Uterus (tissue), 2 donors: ENCODE data around the gene RAB15.

Experiments used
- CTCF ChIP-seq, 4 experiments: fragments of 200-600 bp in 2 of 4; fragments of 450-650 bp in 2 of 4; sonication (generic) in 2 of 4; IDR thresholded peaks; one replicate each; pipeline ENCODE4 v1.5.1; 2016 to 2019; ENCODE audit warnings: antibody characterized with exemption in 4 of 4, mild to moderate bottlenecking in 2 of 4, moderate library complexity in 1 of 4
- POLR2A ChIP-seq, 2 donors: fragments of 450-650 bp; IDR thresholded peaks; one replicate each; pipeline ENCODE4 v1.6.1; 2016; ENCODE audit warnings: antibody characterized with exemption in 2 of 2, mild to moderate bottlenecking in 1 of 2, moderate library complexity in 1 of 2

DNA sequence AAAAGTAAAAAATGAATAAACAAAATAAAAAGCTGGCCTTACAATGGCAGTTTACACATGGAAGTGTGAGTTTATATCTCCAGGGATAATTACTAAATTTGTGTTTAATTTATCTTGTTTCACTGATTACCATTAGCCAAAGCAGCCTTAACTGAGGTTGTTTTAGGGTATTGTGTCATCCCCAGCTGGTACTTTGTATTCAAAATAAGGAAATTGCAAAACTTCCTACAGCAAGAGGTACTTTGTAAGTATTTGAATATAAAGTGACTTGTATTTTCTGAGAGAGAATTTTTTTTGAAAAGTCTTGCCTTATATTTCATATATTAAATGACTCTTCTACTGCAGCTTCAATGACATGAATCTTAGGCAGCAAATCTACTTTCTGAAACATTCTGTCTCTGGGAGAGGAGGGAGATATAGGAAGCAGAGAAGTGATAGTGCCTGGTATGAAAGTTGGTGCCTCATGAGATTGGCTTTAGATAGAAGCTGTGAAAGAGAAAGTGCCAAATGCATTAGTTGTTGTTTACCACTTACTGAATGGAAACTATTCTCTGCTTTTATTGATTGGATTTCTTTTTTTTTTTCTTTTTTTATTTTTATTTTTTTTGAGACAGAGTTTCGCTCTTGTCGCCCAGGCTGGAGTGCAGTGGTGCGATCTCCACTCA, 21.3 kb upstream of the RAB15 start:
- no peak for TF ChIP-seq CTCF (IDR thresholded peaks at IDR 0.05)
- TF ChIP-seq POLR2A (IDR thresholded peaks at IDR 0.05), result no peak
